Activated gamma-delta T cell treated with anti-CD3 and anti-CD28 coated beads, Interleukin-2, amount 50 U/mL, for 16 hours (primary cell): ENCODE measurements around the gene TCN1.
"Not testable (repeated sequence)": the region's sequence is repeated elsewhere in the genome, so short reads cannot be mapped to it uniquely, and the experiment has no call there.

Experiments used
- DNase-seq: peaks from one replicate; pipeline ENCODE4 v3.0.0-alpha.2; 2020; ENCODE audit warnings: low read depth

The TCN1 gene

GRCh38 chr11:59866397-59866796 lies at the start of gene TCN1:
TSS of gene TCN1 (minus strand) at chr11:59866487. CDS start at chr11:59866470, 17 bp downstream.
- no peak for DNase-seq

GRCh38 chr11:59903569-59903968 lies 37.3 kb upstream of the TCN1 start:
- not testable (repeated sequence) for DNase-seq

- no peak for DNase-seq
These were observed 35.0 kb upstream of the TCN1 start for GRCh38 chr11:59901306-59901705.

GRCh38 chr11:59900366-59901126 lies 34.3 kb upstream of the TCN1 start:
- DNase-seq = no peak

GRCh38 chr11:59899532-59899931 lies 33.2 kb upstream of the TCN1 start:
- DNase-seq = no peak

- no peak for DNase-seq
These were observed 32.4 kb upstream of the TCN1 start for GRCh38 chr11:59898650-59899049.

- DNase-seq = no peak
These were observed 31.8 kb upstream of the TCN1 start for GRCh38 chr11:59898046-59898445.

GRCh38 chr11:59894616-59895015 lies 28.3 kb upstream of the TCN1 start:
- DNase-seq = no peak

GRCh38 chr11:59891781-59892181 lies 25.5 kb upstream of the TCN1 start:
- no peak for DNase-seq

- DNase-seq = not testable (repeated sequence)
These were observed 20.9 kb upstream of the TCN1 start for GRCh38 chr11:59887156-59887555.

- DNase-seq = no peak
These were observed 17.3 kb upstream of the TCN1 start for GRCh38 chr11:59883597-59883996.

- DNase-seq = no peak
These were observed 13.3 kb upstream of the TCN1 start for GRCh38 chr11:59879567-59879966.

GRCh38 chr11:59878575-59878974 lies 12.3 kb upstream of the TCN1 start, which contains the start of gene OOSP3:
TSS of gene OOSP3 (plus strand) at chr11:59878782. CDS start at chr11:59878809, 27 bp downstream.
- DNase-seq = no peak

- no peak for DNase-seq
These were observed 11.5 kb upstream of the TCN1 start for GRCh38 chr11:59877784-59878183.

- DNase-seq = no peak
These were observed 11.0 kb upstream of the TCN1 start for GRCh38 chr11:59877325-59877724.

- no peak for DNase-seq
These were observed 9.7 kb upstream of the TCN1 start for GRCh38 chr11:59875856-59876519.

GRCh38 chr11:59872076-59872475 lies 5.8 kb upstream of the TCN1 start:
- no peak for DNase-seq

GRCh38 chr11:59867946-59868345 lies 1.7 kb upstream of the TCN1 start:
- DNase-seq = no peak

GRCh38 chr11:59866836-59867235 lies 549 bp upstream of the TCN1 start:
- no peak for DNase-seq

- no peak for DNase-seq
These were observed 1.3 kb downstream of the TCN1 start for GRCh38 chr11:59865031-59865430.

- DNase-seq = no peak
These were observed 4.0 kb downstream of the TCN1 start for GRCh38 chr11:59862252-59862651.

GRCh38 chr11:59859673-59860072 lies 6.6 kb downstream of the TCN1 start:
- DNase-seq = no peak
